IPS-18a (cell line): ENCODE data around the gene NMRAL1.

Source experiments
- H3K27ac ChIP-seq: one replicate; pipeline ENCODE4 v1.5.1; 2013; ENCODE audit warnings: low read length
- H3K27me3 ChIP-seq: one replicate; pipeline ENCODE4 v1.6.1; 2013; ENCODE audit warnings: mild to moderate bottlenecking, low read length; ENCODE audit not compliant: control insufficient read depth, insufficient read depth
- H3K36me3 ChIP-seq: one replicate; pipeline ENCODE4 v1.6.1; 2013; ENCODE audit warnings: low read depth, low read length; ENCODE audit not compliant: control insufficient read depth
- H3K4me1 ChIP-seq: one replicate; pipeline ENCODE4 v1.6.1; 2013; ENCODE audit warnings: low read depth, low read length; ENCODE audit not compliant: control insufficient read depth
- H3K4me3 ChIP-seq: one replicate; pipeline ENCODE4 v1.5.1; 2013; ENCODE audit warnings: low read length
- H3K9ac ChIP-seq: one replicate; pipeline ENCODE4 v1.6.1; 2013; ENCODE audit warnings: mild to moderate bottlenecking, low read length, moderate library complexity
- H3K9me3 ChIP-seq: one replicate; pipeline ENCODE4 v1.6.1; 2013; ENCODE audit warnings: low read depth, low read length; ENCODE audit not compliant: control insufficient read depth

NMRAL1 gene

GRCh38 chr16:4512473-4512872 is 38.0 kb upstream of the NMRAL1 start:
- Histone ChIP-seq H3K27me3 (no peaks in the 10 kb centered on the region), H3K9ac (no peak overlapping the region), H3K36me3 (peaks cover 30% of the 10 kb centered on the region)

GRCh38 chr16:4511441-4512082 is 37.1 kb upstream of the NMRAL1 start:
- Histone ChIP-seq H3K4me1 (no peaks in the 10 kb centered on the region), H3K36me3 (peaks cover 30% of the 10 kb centered on the region), H3K27ac (no peak overlapping the region), H3K9me3 (no peaks in the 10 kb centered on the region), H3K4me3 (no peak overlapping the region), H3K27me3 (no peaks in the 10 kb centered on the region), H3K9ac (no peak overlapping the region)

More at GRCh38 chr16:4512473-4512872, 38.0 kb upstream of the NMRAL1 start:
- no peak overlapping the region for H3K4me3 ChIP-seq
- no peaks in the 10 kb centered on the region for H3K4me1 ChIP-seq
- H3K9me3 ChIP-seq, result no peaks in the 10 kb centered on the region
- no peak overlapping the region for H3K27ac ChIP-seq

GRCh38 chr16:4510747-4511426 is 36.5 kb upstream of the NMRAL1 start:
- Histone ChIP-seq H3K27me3 (no peaks in the 10 kb centered on the region), H3K36me3 (peaks cover 30% of the 10 kb centered on the region)

GRCh38 chr16:4510131-4510530 is 35.7 kb upstream of the NMRAL1 start:
- Histone ChIP-seq H3K27ac (no peak overlapping the region), H3K4me3 (no peak overlapping the region), H3K4me1 (no peaks in the 10 kb centered on the region), H3K9me3 (no peaks in the 10 kb centered on the region), H3K9ac (no peak overlapping the region), H3K36me3 (peaks cover 30% of the 10 kb centered on the region), H3K27me3 (no peaks in the 10 kb centered on the region)

More at GRCh38 chr16:4510747-4511426, 36.5 kb upstream of the NMRAL1 start:
- no peaks in the 10 kb centered on the region for H3K4me1 ChIP-seq
- H3K27ac ChIP-seq, result no peak overlapping the region
- no peaks in the 10 kb centered on the region for H3K9me3 ChIP-seq
- no peak overlapping the region for H3K4me3 ChIP-seq
- no peak overlapping the region for H3K9ac ChIP-seq

GRCh38 chr16:4509420-4509819 is 35.0 kb upstream of the NMRAL1 start:
- H3K27me3 ChIP-seq, result no peaks in the 10 kb centered on the region
- no peak overlapping the region for H3K27ac ChIP-seq
- H3K36me3 ChIP-seq, result peaks cover 30% of the 10 kb centered on the region
- H3K9me3 ChIP-seq, result no peaks in the 10 kb centered on the region
- no peaks in the 10 kb centered on the region for H3K4me1 ChIP-seq
- H3K9ac ChIP-seq, result no peak overlapping the region
- no peak overlapping the region for H3K4me3 ChIP-seq

- Histone ChIP-seq H3K4me3 (no peak overlapping the region), H3K36me3 (peaks cover 30% of the 10 kb centered on the region), H3K4me1 (no peaks in the 10 kb centered on the region), H3K9ac (no peak overlapping the region), H3K27ac (no peak overlapping the region), H3K27me3 (no peaks in the 10 kb centered on the region), H3K9me3 (no peaks in the 10 kb centered on the region)
Observed at GRCh38 chr16:4508806-4509205, 34.4 kb upstream of the NMRAL1 start.

- no peaks in the 10 kb centered on the region for H3K9me3 ChIP-seq
- peaks cover 25% of the 10 kb centered on the region for H3K36me3 ChIP-seq
- H3K4me1 ChIP-seq, result no peaks in the 10 kb centered on the region
- no peaks in the 10 kb centered on the region for H3K27me3 ChIP-seq
- H3K4me3 ChIP-seq, result no peak overlapping the region
- H3K9ac ChIP-seq, result no peak overlapping the region
- no peak overlapping the region for H3K27ac ChIP-seq
Observed at GRCh38 chr16:4507588-4508345, 33.3 kb upstream of the NMRAL1 start.

- H3K9me3 ChIP-seq, result no peaks in the 10 kb centered on the region
- no peak overlapping the region for H3K9ac ChIP-seq
- peaks cover 20% of the 10 kb centered on the region for H3K36me3 ChIP-seq
- H3K4me1 ChIP-seq, result no peaks in the 10 kb centered on the region
- no peak overlapping the region for H3K27ac ChIP-seq
- no peak overlapping the region for H3K4me3 ChIP-seq
- H3K27me3 ChIP-seq, result no peaks in the 10 kb centered on the region
Observed at GRCh38 chr16:4506450-4506849, 32.0 kb upstream of the NMRAL1 start.

- Histone ChIP-seq H3K9ac (no peak overlapping the region), H3K27me3 (no peaks in the 10 kb centered on the region), H3K27ac (no peak overlapping the region), H3K9me3 (no peaks in the 10 kb centered on the region), H3K4me1 (no peaks in the 10 kb centered on the region), H3K4me3 (no peak overlapping the region), H3K36me3 (peaks cover 17% of the 10 kb centered on the region)
Observed at GRCh38 chr16:4505356-4506147, 31.1 kb upstream of the NMRAL1 start.

GRCh38 chr16:4501071-4501478 is 26.6 kb upstream of the NMRAL1 start:
- no peak overlapping the region for H3K27ac ChIP-seq
- H3K9me3 ChIP-seq, result no peaks in the 10 kb centered on the region
- no peaks in the 10 kb centered on the region for H3K27me3 ChIP-seq
- no peaks in the 10 kb centered on the region for H3K4me1 ChIP-seq
- no peak overlapping the region for H3K9ac ChIP-seq
- H3K4me3 ChIP-seq, result no peak overlapping the region
- H3K36me3 ChIP-seq, result no peaks in the 10 kb centered on the region

- Histone ChIP-seq H3K27ac (no peak overlapping the region), H3K4me3 (no peak overlapping the region), H3K9ac (no peak overlapping the region), H3K9me3 (no peaks in the 10 kb centered on the region), H3K4me1 (no peaks in the 10 kb centered on the region), H3K36me3 (no peaks in the 10 kb centered on the region), H3K27me3 (no peaks in the 10 kb centered on the region)
Observed at GRCh38 chr16:4500272-4500671, 25.8 kb upstream of the NMRAL1 start.
